ENCODE results near the gene OR14A16.

OR14A16 gene

DNA sequence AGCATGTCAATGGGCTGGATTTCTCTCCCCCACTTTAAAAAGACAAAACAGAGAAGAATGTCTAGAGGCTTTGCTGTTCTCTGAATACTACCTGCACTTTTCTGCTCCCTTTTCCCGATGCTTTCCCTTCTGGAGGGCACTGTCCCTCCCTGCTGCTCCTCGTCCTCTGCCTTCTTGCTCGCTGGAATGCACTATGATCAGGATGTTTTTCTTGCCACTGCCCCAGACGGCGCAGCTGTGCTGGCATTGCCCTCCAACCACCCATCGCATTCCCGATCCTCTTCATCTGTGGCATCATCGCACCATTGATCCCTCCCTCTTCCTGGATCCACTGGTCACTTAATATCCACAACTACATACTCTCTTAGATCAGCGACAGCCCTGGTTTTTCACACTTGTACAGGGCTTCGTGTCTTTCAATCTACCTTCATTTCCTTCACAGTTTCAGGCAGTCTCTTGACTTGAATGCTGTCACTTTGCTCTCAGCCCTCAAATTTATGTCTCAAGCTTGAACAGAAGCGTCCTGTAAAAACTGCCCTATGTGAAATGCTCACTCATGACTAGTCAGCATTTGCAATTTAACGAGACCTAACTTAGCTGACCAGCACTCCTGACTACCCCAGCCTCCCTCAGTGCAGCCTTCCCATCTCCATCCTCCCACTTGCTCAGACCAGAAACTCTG lies 21.2 kb upstream of the OR14A16 start:
- Histone ChIP-seq H3K36me3 (ENCODE audit: insufficient read depth, low read length) (no peaks in the 10 kb centered on the region), H3K27ac (ENCODE audit: low read depth, low read length) (no peak overlapping the region), H3K4me3 (ENCODE audit: low read depth in 1 of 2, low read length in 2 of 2) (no peak overlapping the region), H3K9me3 (ENCODE audit: low read length) (no peaks in the 10 kb centered on the region), H3K4me1 (ENCODE audit: insufficient read depth, low read length) (no peaks in the 10 kb centered on the region), H3K9ac (ENCODE audit: low read length) (no peak overlapping the region), H3K27me3 (ENCODE audit: control insufficient read depth in 1 of 2, insufficient read depth in 2 of 2, low read length in 2 of 2) (no peaks in the 10 kb centered on the region)

- Histone ChIP-seq H3K4me3 (ENCODE audit: low read depth in 1 of 2, low read length in 2 of 2) (no peak overlapping the region), H3K27me3 (ENCODE audit: control insufficient read depth in 1 of 2, insufficient read depth in 2 of 2, low read length in 2 of 2) (no peaks in the 10 kb centered on the region), H3K27ac (ENCODE audit: low read depth, low read length) (no peak overlapping the region), H3K9me3 (ENCODE audit: low read length) (no peaks in the 10 kb centered on the region), H3K36me3 (ENCODE audit: insufficient read depth, low read length) (no peaks in the 10 kb centered on the region), H3K4me1 (ENCODE audit: insufficient read depth, low read length) (no peaks in the 10 kb centered on the region), H3K9ac (ENCODE audit: low read length) (no peak overlapping the region)
Observed at GRCh38 chr1:247843411-247843810, 19.5 kb upstream of the OR14A16 start.

DNA sequence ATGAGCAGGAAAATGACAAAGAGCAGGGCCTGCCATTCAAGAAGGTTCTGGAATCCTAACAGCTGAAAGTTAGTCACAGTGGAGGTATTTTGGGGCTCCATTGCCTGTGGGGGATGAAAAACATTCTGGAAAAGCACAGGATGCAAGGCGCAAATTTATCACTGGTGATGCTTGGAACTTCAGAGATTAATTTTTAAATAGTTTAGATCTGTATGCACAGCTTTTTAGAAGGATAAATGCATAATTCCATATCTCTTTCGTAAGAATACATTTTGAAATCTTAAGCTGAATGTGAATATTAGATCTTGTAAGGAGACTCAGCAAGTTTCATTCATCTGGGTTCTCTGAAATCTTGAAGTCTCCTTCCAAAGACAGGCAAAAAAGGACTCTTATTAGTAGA lies 17.9 kb upstream of the OR14A16 start, which contains the start of gene OR11L1:
TSS of gene OR11L1 (minus strand) at position 101 of the 400 bp plus-strand sequence. CDS start at position 101, 0 bp downstream.
- no peak within 1 kb of the TSS for H3K4me3 ChIP-seq (ENCODE audit: low read depth in 1 of 2, low read length in 2 of 2)
- H3K27ac ChIP-seq (ENCODE audit: low read depth, low read length) = no peak within 1 kb of the TSS

DNA sequence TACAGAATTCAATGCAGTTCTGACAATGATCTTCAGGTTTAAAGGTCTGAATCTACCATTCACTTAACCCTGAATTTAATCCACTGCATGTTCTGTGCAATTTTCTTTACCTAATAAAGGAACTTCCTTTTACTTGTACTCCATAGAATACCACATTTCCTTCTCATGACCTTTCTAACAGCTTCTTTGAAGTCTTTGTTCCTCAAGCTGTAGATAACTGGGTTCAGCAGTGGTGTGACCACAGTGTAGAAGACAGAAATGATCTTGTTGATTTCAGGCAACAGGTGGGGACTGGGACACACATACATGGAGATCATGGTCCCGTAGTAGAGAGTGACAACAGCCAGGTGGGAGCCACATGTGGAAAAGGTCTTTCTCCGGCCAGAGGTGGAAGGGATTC lies 16.9 kb upstream of the OR14A16 start:
- Histone ChIP-seq H3K9me3 (ENCODE audit: low read length) (no peaks in the 10 kb centered on the region), H3K36me3 (ENCODE audit: insufficient read depth, low read length) (no peaks in the 10 kb centered on the region), H3K27ac (ENCODE audit: low read depth, low read length) (no peak overlapping the region), H3K4me3 (ENCODE audit: low read depth in 1 of 2, low read length in 2 of 2) (no peak overlapping the region), H3K4me1 (ENCODE audit: insufficient read depth, low read length) (no peaks in the 10 kb centered on the region), H3K9ac (ENCODE audit: low read length) (no peak overlapping the region), H3K27me3 (ENCODE audit: control insufficient read depth in 1 of 2, insufficient read depth in 2 of 2, low read length in 2 of 2) (no peaks in the 10 kb centered on the region)

More for the DNA sequence above, 17.9 kb upstream of the OR14A16 start, which contains the start of gene OR11L1:
- no peaks in the 10 kb centered on the region for H3K27me3 ChIP-seq (ENCODE audit: control insufficient read depth in 1 of 2, insufficient read depth in 2 of 2, low read length in 2 of 2)
- no peaks in the 10 kb centered on the region for H3K9me3 ChIP-seq (ENCODE audit: low read length)
- no peak within 1 kb of the TSS for H3K9ac ChIP-seq (ENCODE audit: low read length)
- no peaks in the 10 kb centered on the region for H3K36me3 ChIP-seq (ENCODE audit: insufficient read depth, low read length)
- no peaks in the 10 kb centered on the region for H3K4me1 ChIP-seq (ENCODE audit: insufficient read depth, low read length)

GRCh38 chr1:247833601-247834000 lies 9.7 kb upstream of the OR14A16 start:
- H3K27ac ChIP-seq (ENCODE audit: low read depth, low read length) = no peak overlapping the region
- H3K4me3 ChIP-seq (ENCODE audit: low read depth in 1 of 2, low read length in 2 of 2) = no peak overlapping the region
- H3K9me3 ChIP-seq (ENCODE audit: low read length) = no peaks in the 10 kb centered on the region
- no peaks in the 10 kb centered on the region for H3K4me1 ChIP-seq (ENCODE audit: insufficient read depth, low read length)
- H3K27me3 ChIP-seq (ENCODE audit: control insufficient read depth in 1 of 2, insufficient read depth in 2 of 2, low read length in 2 of 2) = no peaks in the 10 kb centered on the region
- H3K36me3 ChIP-seq (ENCODE audit: insufficient read depth, low read length) = no peaks in the 10 kb centered on the region
- no peak overlapping the region for H3K9ac ChIP-seq (ENCODE audit: low read length)

GRCh38 chr1:247829656-247830055 lies 5.7 kb upstream of the OR14A16 start:
- no peaks in the 10 kb centered on the region for H3K4me1 ChIP-seq (ENCODE audit: insufficient read depth, low read length)
- no peak overlapping the region for H3K4me3 ChIP-seq (ENCODE audit: low read depth in 1 of 2, low read length in 2 of 2)
- no peak overlapping the region for H3K27ac ChIP-seq (ENCODE audit: low read depth, low read length)
- H3K27me3 ChIP-seq (ENCODE audit: control insufficient read depth in 1 of 2, insufficient read depth in 2 of 2, low read length in 2 of 2) = no peaks in the 10 kb centered on the region
- H3K9me3 ChIP-seq (ENCODE audit: low read length) = no peaks in the 10 kb centered on the region
- H3K9ac ChIP-seq (ENCODE audit: low read length) = no peak overlapping the region
- no peaks in the 10 kb centered on the region for H3K36me3 ChIP-seq (ENCODE audit: insufficient read depth, low read length)

GRCh38 chr1:247825362-247825761 lies 1.4 kb upstream of the OR14A16 start:
- H3K27ac ChIP-seq (ENCODE audit: low read depth, low read length) = no peak overlapping the region
- H3K9ac ChIP-seq (ENCODE audit: low read length) = no peak overlapping the region
- no peaks in the 10 kb centered on the region for H3K27me3 ChIP-seq (ENCODE audit: control insufficient read depth in 1 of 2, insufficient read depth in 2 of 2, low read length in 2 of 2)
- H3K4me1 ChIP-seq (ENCODE audit: insufficient read depth, low read length) = no peaks in the 10 kb centered on the region
- H3K4me3 ChIP-seq (ENCODE audit: low read depth in 1 of 2, low read length in 2 of 2) = no peak overlapping the region
- H3K9me3 ChIP-seq (ENCODE audit: low read length) = no peaks in the 10 kb centered on the region
- no peaks in the 10 kb centered on the region for H3K36me3 ChIP-seq (ENCODE audit: insufficient read depth, low read length)

- Histone ChIP-seq H3K27me3 (ENCODE audit: control insufficient read depth in 1 of 2, insufficient read depth in 2 of 2, low read length in 2 of 2) (no peaks in the 10 kb centered on the region), H3K4me3 (ENCODE audit: low read depth in 1 of 2, low read length in 2 of 2) (no peak overlapping the region), H3K4me1 (ENCODE audit: insufficient read depth, low read length) (no peaks in the 10 kb centered on the region), H3K9me3 (ENCODE audit: low read length) (no peaks in the 10 kb centered on the region), H3K27ac (ENCODE audit: low read depth, low read length) (no peak overlapping the region), H3K9ac (ENCODE audit: low read length) (no peak overlapping the region), H3K36me3 (ENCODE audit: insufficient read depth, low read length) (no peaks in the 10 kb centered on the region)
Observed at GRCh38 chr1:247822060-247822459, 1.9 kb downstream of the OR14A16 start.

DNA sequence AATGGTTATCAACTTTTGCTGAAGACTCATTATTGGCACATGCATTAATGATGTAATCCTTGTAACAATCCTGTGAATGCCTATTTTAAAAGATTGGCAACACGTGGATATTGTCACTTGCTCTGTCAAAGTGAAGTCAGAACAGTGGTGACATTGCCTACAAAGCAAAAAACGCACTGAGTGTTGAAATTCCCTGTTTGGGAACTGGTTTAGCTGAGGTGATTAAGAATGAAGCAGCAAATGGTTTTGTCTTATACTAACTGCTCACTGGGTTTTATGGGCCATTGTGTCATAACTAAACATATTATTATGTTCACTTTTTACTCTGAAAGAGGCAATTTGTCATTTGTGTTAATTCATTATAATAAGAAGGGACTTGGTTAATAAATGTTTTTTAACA lies 11.3 kb downstream of the OR14A16 start:
- Histone ChIP-seq H3K4me3 (ENCODE audit: low read depth in 1 of 2, low read length in 2 of 2) (no peak overlapping the region), H3K27me3 (ENCODE audit: control insufficient read depth in 1 of 2, insufficient read depth in 2 of 2, low read length in 2 of 2) (no peaks in the 10 kb centered on the region), H3K36me3 (ENCODE audit: insufficient read depth, low read length) (no peaks in the 10 kb centered on the region), H3K4me1 (ENCODE audit: insufficient read depth, low read length) (no peaks in the 10 kb centered on the region), H3K9ac (ENCODE audit: low read length) (no peak overlapping the region), H3K27ac (ENCODE audit: low read depth, low read length) (no peak overlapping the region), H3K9me3 (ENCODE audit: low read length) (no peaks in the 10 kb centered on the region)

- Histone ChIP-seq H3K9ac (ENCODE audit: low read length) (no peak overlapping the region), H3K27me3 (ENCODE audit: control insufficient read depth in 1 of 2, insufficient read depth in 2 of 2, low read length in 2 of 2) (no peaks in the 10 kb centered on the region), H3K9me3 (ENCODE audit: low read length) (no peaks in the 10 kb centered on the region), H3K36me3 (ENCODE audit: insufficient read depth, low read length) (no peaks in the 10 kb centered on the region), H3K4me1 (ENCODE audit: insufficient read depth, low read length) (no peaks in the 10 kb centered on the region), H3K4me3 (ENCODE audit: low read depth in 1 of 2, low read length in 2 of 2) (no peak overlapping the region), H3K27ac (ENCODE audit: low read depth, low read length) (no peak overlapping the region)
Observed at GRCh38 chr1:247797518-247797917, 26.4 kb downstream of the OR14A16 start.

DNA sequence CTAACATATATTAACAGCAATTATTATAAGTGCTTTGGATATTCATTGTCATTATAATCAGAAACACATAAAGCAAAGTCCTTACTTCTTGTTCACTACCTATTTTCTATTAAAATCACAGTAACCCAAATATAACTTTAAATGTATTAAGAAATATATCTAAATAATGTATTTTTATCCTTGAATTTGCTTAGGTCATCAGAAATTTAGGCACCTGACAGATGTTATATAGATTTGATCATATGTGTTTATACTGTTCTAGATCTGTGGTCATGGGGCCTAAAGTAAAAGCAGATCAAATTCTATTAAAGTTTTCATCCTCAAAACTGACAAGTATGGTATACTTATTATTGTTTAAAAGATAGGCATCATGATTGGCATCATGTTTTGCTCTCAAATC lies 54.3 kb downstream of the OR14A16 start:
- no peak overlapping the region for H3K4me3 ChIP-seq (ENCODE audit: low read depth in 1 of 2, low read length in 2 of 2)

More for the DNA sequence above, 54.3 kb downstream of the OR14A16 start:
- Histone ChIP-seq H3K36me3 (ENCODE audit: insufficient read depth, low read length) (no peaks in the 10 kb centered on the region), H3K9me3 (ENCODE audit: low read length) (no peaks in the 10 kb centered on the region), H3K4me1 (ENCODE audit: insufficient read depth, low read length) (no peaks in the 10 kb centered on the region), H3K9ac (ENCODE audit: low read length) (no peak overlapping the region), H3K27me3 (ENCODE audit: control insufficient read depth in 1 of 2, insufficient read depth in 2 of 2, low read length in 2 of 2) (no peaks in the 10 kb centered on the region), H3K27ac (ENCODE audit: low read depth, low read length) (no peak overlapping the region)

Data from muscle layer of colon (tissue), 2 donors.